Measurements from ENCODE around the gene GPAM. TPM values are rescaled to one million over a fixed set of nuclear protein-coding genes. Genes with fewer than 3 reads are reported as not detected.

GPAM gene
- total and polyA plus RNA-seq, 2 of the 8 experiments (the other 6 are each of a cell fraction or from before 2014, with no cell fraction given) = 5.5 to 15.5 TPM

- TF ChIP-seq CHD7 (IDR thresholded peaks at IDR 0.05; ENCODE audit: insufficient replicate concordance, low read length) (no peak), EP300 (IDR thresholded peaks at IDR 0.05; ENCODE audit: borderline replicate concordance in 1 of 2, low read depth in 2 of 2, low read length in 2 of 2) (no peak), HDAC2 (IDR thresholded peaks at IDR 0.05; ENCODE audit: borderline replicate concordance in 1 of 2, low read depth in 2 of 2, low read length in 2 of 2) (no peak), NRF1 (IDR thresholded peaks at IDR 0.05; ENCODE audit: low read depth, low read length) (no peak), PHF8 (conservative IDR thresholded peaks at IDR 0.05; ENCODE audit: low read depth, low read length) (no peak), CTBP2 (IDR thresholded peaks at IDR 0.05; ENCODE audit: borderline replicate concordance, insufficient read depth, insufficient read length, low read length) (no peak), RXRA (IDR thresholded peaks at IDR 0.05; ENCODE audit: insufficient read depth, low read depth, low read length) (no peak), CHD1 (IDR thresholded peaks at IDR 0.05; ENCODE audit: low read depth, low read length) (no peak), RBBP5 (IDR thresholded peaks at IDR 0.05; ENCODE audit: borderline replicate concordance, low read depth, low read length) (no peak), POLR2AphosphoS5 (IDR thresholded peaks at IDR 0.05; ENCODE audit: low read depth, low read length) (no peak), JUN (IDR thresholded peaks at IDR 0.05; ENCODE audit: low read depth, low read length) (no peak), POLR2A (IDR thresholded peaks at IDR 0.05; ENCODE audit: control extremely low read depth in 1 of 2, low read depth in 2 of 2, low read length in 2 of 2) (no peak)
Observed at GRCh38 chr10:112215342-112215774, 31.8 kb upstream of the GPAM start (continued).

Measured in H1 (cell line).